Fibroblast of lung (primary cell): ENCODE results near the gene CDC42SE2. TPM values are rescaled to one million over a fixed set of nuclear protein-coding genes. Genes with fewer than 3 reads are reported as not detected.

ENCODE experiments used
- DNase-seq, 2 donors: peaks; one replicate each; pipeline versions ENCODE4 v3.0.0 to v3.0.0-alpha.2; 2010; ENCODE audit warnings: low read depth in 2 of 2
- H2AFZ ChIP-seq: 2 replicates; pipeline ENCODE4 v1.5.1; 2012; ENCODE audit warnings: low read length, control low read depth, inconsistent platforms
- H3K27ac ChIP-seq: 2 replicates; pipeline ENCODE4 v1.5.1; 2011; ENCODE audit warnings: low read length, control low read depth; ENCODE audit not compliant: insufficient read depth
- H3K27me3 ChIP-seq: 2 replicates; pipeline ENCODE4 v1.5.1; 2011; ENCODE audit warnings: mild to moderate bottlenecking, low read length; ENCODE audit not compliant: control insufficient read depth, insufficient read depth
- H3K36me3 ChIP-seq: 2 replicates; pipeline ENCODE4 v1.5.1; 2011; ENCODE audit warnings: low read length; ENCODE audit not compliant: control insufficient read depth, insufficient read depth
- H3K4me1 ChIP-seq: 2 replicates; pipeline ENCODE4 v1.5.1; 2011; ENCODE audit warnings: low read length; ENCODE audit not compliant: control insufficient read depth, insufficient read depth; ENCODE audit errors: extremely low read depth
- H3K4me2 ChIP-seq: 2 replicates; pipeline ENCODE4 v1.5.1; 2011; ENCODE audit warnings: low read length, control low read depth; ENCODE audit not compliant: insufficient read depth; ENCODE audit errors: extremely low read depth
- H3K4me3 ChIP-seq, 4 experiments: fragments of 200-600 bp in 1 of 4; sonication (generic) in 1 of 4; replicated peaks in 1 of 4; 2 replicates each; pipeline ENCODE4 v1.5.1; 2011 to 2016; ENCODE audit warnings: low read length in 4 of 4, low read depth in 3 of 4, mild to moderate bottlenecking in 3 of 4, control low read depth in 2 of 4, inconsistent platforms in 1 of 4, mixed read lengths in 1 of 4; ENCODE audit not compliant: insufficient read depth in 1 of 4; ENCODE audit errors: control extremely low read depth in 1 of 4
- H3K79me2 ChIP-seq: 2 replicates; pipeline ENCODE4 v1.5.1; 2012; ENCODE audit warnings: mild to moderate bottlenecking, low read length, inconsistent platforms; ENCODE audit not compliant: control insufficient read depth, insufficient read depth
- H3K9ac ChIP-seq: 2 replicates; pipeline ENCODE4 v1.5.1; 2011; ENCODE audit warnings: mild to moderate bottlenecking, low read length, control low read depth; ENCODE audit not compliant: insufficient read depth
- H3K9me3 ChIP-seq: 2 replicates; pipeline ENCODE4 v1.5.1; 2012; ENCODE audit warnings: low read depth, low read length; ENCODE audit not compliant: control insufficient read depth, insufficient read depth
- H4K20me1 ChIP-seq: 2 replicates; pipeline ENCODE4 v1.5.1; 2011; ENCODE audit warnings: low read length; ENCODE audit not compliant: control insufficient read depth, insufficient read depth; ENCODE audit errors: extremely low read depth
- CTCF ChIP-seq, 2 donors: IDR thresholded peaks in 1 of 2; conservative IDR thresholded peaks in 1 of 2; 1 replicate in 1 of 2; 2 replicates in 1 of 2; pipeline ENCODE4 v1.5.1; 2011 to 2012; ENCODE audit warnings: low read length in 2 of 2, control low read depth in 1 of 2, inconsistent platforms in 1 of 2, low read depth in 1 of 2, mild to moderate bottlenecking in 1 of 2
- EZH2 ChIP-seq: IDR thresholded peaks from 2 replicates; pipeline ENCODE4 v1.5.1; 2012; ENCODE audit warnings: low read length, control low read depth, mild to moderate bottlenecking; ENCODE audit errors: missing control alignments
- polyA plus RNA-seq, 2 donors: library from polyadenylated mRNA; depleted of rRNA in 1 of 2; stranded (reverse) in 1 of 2; unstranded in 1 of 2; fragments of >200 nt; gene quantifications; 2 replicates each; pipeline ENCODE4 v1.2.1, GENCODE V29; 2011 to 2012; ENCODE audit warnings: missing spikeins in 1 of 2
- total RNA-seq: library from RNA; depleted of rRNA; stranded (reverse); fragments of >200 nt; gene quantifications from 2 replicates; pipeline ENCODE4 v1.2.1, GENCODE V29; 2014

The CDC42SE2 gene
- total and polyA plus RNA-seq, 2 donors (not counting 1 experiment from before 2014, with no cell fraction given): 26.1 to 26.5 TPM

- Histone ChIP-seq H3K4me3 (no peak overlapping the region), H3K4me1 (no peaks in the 10 kb centered on the region), H3K27me3 (no peaks in the 10 kb centered on the region), H2AFZ (no peak overlapping the region), H3K79me2 (no peaks in the 10 kb centered on the region), H3K36me3 (no peaks in the 10 kb centered on the region), H3K9ac (no peak overlapping the region), H3K27ac (no peak overlapping the region), H3K4me2 (no peak overlapping the region), H4K20me1 (no peaks in the 10 kb centered on the region), H3K9me3 (no peaks in the 10 kb centered on the region)
- peak; percentile 29 to 61 for DNase-seq
- TF ChIP-seq EZH2 (no peak), CTCF (conservative IDR thresholded peaks at IDR 0.05 in 1 of 2, IDR thresholded peaks at IDR 0.05 in 1 of 2; ENCODE audit: low read depth in 1 of 2, low read length in 2 of 2) (no peak)
These were observed 42.0 kb upstream of the CDC42SE2 start for GRCh38 chr5:131221888-131222287.

- H3K9ac ChIP-seq: no peak overlapping the region
- H3K9me3 ChIP-seq: no peaks in the 10 kb centered on the region
- H3K4me1 ChIP-seq: no peaks in the 10 kb centered on the region
- H3K27ac ChIP-seq: no peak overlapping the region
- no peaks in the 10 kb centered on the region for H3K36me3 ChIP-seq
- no peak overlapping the region for H3K4me3 ChIP-seq
- DNase-seq: no peak
- H3K4me2 ChIP-seq: no peak overlapping the region
- H3K27me3 ChIP-seq: no peaks in the 10 kb centered on the region
- no peaks in the 10 kb centered on the region for H4K20me1 ChIP-seq
- no peaks in the 10 kb centered on the region for H3K79me2 ChIP-seq
- no peak for TF ChIP-seq CTCF (conservative IDR thresholded peaks at IDR 0.05 in 1 of 2, IDR thresholded peaks at IDR 0.05 in 1 of 2; ENCODE audit: low read depth in 1 of 2, low read length in 2 of 2)
- TF ChIP-seq EZH2: no peak
- H2AFZ ChIP-seq: no peak overlapping the region
These were observed 41.1 kb upstream of the CDC42SE2 start for GRCh38 chr5:131222731-131223130.

- H3K36me3 ChIP-seq: no peaks in the 10 kb centered on the region
- H3K27ac ChIP-seq: no peak overlapping the region
- H2AFZ ChIP-seq: no peak overlapping the region
- no peak for DNase-seq
- TF ChIP-seq EZH2: no peak
- TF ChIP-seq CTCF (conservative IDR thresholded peaks at IDR 0.05 in 1 of 2, IDR thresholded peaks at IDR 0.05 in 1 of 2; ENCODE audit: low read depth in 1 of 2, low read length in 2 of 2): no peak
- H3K9me3 ChIP-seq: no peaks in the 10 kb centered on the region
- no peak overlapping the region for H3K4me3 ChIP-seq
- H3K27me3 ChIP-seq: no peaks in the 10 kb centered on the region
- H3K4me1 ChIP-seq: no peaks in the 10 kb centered on the region
- H3K9ac ChIP-seq: no peak overlapping the region
- no peaks in the 10 kb centered on the region for H3K79me2 ChIP-seq
- no peak overlapping the region for H3K4me2 ChIP-seq
- no peaks in the 10 kb centered on the region for H4K20me1 ChIP-seq
These were observed 40.0 kb upstream of the CDC42SE2 start for GRCh38 chr5:131223751-131224386.
